ENCODE results near the gene PGC. TPM values are rescaled to one million over a fixed set of nuclear protein-coding genes. Genes with fewer than 3 reads are reported as not detected.

The PGC gene
- total and polyA plus RNA-seq, 2 of the 8 experiments (the other 6 are each of a cell fraction or from before 2014, with no cell fraction given), result 0.09 TPM; not detected in 1

DNA sequence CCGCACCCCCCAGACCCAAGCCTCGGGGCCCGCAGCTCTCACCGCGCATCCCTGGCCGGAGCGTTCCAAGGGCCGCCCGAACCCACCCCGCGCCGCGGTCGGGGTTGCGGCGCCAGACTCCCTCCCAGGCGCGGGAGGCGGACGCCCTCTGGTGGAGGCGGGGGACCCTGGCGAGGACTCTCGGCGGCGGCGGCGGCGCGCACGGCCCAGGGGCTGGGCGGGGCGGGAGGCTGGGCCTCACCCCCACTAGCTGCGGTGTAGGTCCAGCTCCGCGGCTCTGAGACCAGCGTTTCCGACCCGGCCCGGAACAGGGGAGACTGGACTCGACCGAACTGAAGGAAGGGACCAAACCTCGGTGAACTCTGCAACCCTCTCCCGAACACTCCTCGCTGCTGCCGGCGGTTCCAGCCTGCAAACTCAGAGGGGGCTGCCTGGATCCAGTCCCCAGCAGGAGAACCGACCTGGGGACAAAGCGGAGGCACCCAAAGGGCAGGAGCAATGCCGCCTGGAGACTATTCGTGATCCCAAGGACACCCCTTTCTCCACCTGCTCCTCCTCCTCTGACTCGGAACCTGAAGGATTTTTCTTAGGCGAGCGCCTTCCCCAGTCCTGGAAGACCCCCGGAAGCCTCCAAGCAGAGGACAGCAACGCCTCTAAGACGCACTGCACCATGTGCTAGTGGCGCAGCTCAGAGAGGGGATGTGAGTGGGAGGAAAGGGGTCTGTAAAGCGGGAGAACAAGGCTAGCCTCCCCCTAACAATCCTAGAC is 39.4 kb upstream of the PGC start (continued):
- TF ChIP-seq, protein P1, sequence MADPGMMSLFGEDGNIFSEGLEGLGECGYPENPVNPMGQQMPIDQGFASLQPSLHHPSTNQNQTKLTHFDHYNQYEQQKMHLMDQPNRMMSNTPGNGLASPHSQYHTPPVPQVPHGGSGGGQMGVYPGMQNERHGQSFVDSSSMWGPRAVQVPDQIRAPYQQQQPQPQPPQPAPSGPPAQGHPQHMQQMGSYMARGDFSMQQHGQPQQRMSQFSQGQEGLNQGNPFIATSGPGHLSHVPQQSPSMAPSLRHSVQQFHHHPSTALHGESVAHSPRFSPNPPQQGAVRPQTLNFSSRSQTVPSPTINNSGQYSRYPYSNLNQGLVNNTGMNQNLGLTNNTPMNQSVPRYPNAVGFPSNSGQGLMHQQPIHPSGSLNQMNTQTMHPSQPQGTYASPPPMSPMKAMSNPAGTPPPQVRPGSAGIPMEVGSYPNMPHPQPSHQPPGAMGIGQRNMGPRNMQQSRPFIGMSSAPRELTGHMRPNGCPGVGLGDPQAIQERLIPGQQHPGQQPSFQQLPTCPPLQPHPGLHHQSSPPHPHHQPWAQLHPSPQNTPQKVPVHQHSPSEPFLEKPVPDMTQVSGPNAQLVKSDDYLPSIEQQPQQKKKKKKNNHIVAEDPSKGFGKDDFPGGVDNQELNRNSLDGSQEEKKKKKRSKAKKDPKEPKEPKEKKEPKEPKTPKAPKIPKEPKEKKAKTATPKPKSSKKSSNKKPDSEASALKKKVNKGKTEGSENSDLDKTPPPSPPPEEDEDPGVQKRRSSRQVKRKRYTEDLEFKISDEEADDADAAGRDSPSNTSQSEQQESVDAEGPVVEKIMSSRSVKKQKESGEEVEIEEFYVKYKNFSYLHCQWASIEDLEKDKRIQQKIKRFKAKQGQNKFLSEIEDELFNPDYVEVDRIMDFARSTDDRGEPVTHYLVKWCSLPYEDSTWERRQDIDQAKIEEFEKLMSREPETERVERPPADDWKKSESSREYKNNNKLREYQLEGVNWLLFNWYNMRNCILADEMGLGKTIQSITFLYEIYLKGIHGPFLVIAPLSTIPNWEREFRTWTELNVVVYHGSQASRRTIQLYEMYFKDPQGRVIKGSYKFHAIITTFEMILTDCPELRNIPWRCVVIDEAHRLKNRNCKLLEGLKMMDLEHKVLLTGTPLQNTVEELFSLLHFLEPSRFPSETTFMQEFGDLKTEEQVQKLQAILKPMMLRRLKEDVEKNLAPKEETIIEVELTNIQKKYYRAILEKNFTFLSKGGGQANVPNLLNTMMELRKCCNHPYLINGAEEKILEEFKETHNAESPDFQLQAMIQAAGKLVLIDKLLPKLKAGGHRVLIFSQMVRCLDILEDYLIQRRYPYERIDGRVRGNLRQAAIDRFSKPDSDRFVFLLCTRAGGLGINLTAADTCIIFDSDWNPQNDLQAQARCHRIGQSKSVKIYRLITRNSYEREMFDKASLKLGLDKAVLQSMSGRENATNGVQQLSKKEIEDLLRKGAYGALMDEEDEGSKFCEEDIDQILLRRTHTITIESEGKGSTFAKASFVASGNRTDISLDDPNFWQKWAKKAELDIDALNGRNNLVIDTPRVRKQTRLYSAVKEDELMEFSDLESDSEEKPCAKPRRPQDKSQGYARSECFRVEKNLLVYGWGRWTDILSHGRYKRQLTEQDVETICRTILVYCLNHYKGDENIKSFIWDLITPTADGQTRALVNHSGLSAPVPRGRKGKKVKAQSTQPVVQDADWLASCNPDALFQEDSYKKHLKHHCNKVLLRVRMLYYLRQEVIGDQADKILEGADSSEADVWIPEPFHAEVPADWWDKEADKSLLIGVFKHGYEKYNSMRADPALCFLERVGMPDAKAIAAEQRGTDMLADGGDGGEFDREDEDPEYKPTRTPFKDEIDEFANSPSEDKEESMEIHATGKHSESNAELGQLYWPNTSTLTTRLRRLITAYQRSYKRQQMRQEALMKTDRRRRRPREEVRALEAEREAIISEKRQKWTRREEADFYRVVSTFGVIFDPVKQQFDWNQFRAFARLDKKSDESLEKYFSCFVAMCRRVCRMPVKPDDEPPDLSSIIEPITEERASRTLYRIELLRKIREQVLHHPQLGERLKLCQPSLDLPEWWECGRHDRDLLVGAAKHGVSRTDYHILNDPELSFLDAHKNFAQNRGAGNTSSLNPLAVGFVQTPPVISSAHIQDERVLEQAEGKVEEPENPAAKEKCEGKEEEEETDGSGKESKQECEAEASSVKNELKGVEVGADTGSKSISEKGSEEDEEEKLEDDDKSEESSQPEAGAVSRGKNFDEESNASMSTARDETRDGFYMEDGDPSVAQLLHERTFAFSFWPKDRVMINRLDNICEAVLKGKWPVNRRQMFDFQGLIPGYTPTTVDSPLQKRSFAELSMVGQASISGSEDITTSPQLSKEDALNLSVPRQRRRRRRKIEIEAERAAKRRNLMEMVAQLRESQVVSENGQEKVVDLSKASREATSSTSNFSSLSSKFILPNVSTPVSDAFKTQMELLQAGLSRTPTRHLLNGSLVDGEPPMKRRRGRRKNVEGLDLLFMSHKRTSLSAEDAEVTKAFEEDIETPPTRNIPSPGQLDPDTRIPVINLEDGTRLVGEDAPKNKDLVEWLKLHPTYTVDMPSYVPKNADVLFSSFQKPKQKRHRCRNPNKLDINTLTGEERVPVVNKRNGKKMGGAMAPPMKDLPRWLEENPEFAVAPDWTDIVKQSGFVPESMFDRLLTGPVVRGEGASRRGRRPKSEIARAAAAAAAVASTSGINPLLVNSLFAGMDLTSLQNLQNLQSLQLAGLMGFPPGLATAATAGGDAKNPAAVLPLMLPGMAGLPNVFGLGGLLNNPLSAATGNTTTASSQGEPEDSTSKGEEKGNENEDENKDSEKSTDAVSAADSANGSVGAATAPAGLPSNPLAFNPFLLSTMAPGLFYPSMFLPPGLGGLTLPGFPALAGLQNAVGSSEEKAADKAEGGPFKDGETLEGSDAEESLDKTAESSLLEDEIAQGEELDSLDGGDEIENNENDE (IDR thresholded peaks at IDR 0.05; ENCODE audit: insufficient replicate concordance, low read length), result no peak
- TF ChIP-seq, protein P2, sequence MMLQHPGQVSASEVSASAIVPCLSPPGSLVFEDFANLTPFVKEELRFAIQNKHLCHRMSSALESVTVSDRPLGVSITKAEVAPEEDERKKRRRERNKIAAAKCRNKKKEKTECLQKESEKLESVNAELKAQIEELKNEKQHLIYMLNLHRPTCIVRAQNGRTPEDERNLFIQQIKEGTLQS (IDR thresholded peaks at IDR 0.05; ENCODE audit: insufficient read depth, low read depth, low read length), result no peak
- TF ChIP-seq TEAD4 (IDR thresholded peaks at IDR 0.05; ENCODE audit: low read depth, low read length) (no peak), JUND (IDR thresholded peaks at IDR 0.05; ENCODE audit: low read length) (no peak), EGR1 (IDR thresholded peaks at IDR 0.05; ENCODE audit: borderline replicate concordance, low read depth, low read length) (no peak), POU5F1 (IDR thresholded peaks at IDR 0.05; ENCODE audit: low read depth, low read length) (no peak), SUZ12 (IDR thresholded peaks at IDR 0.05; ENCODE audit: low read length) (no peak), TAF7 (optimal IDR thresholded peaks at IDR 0.05; ENCODE audit: borderline replicate concordance, low read depth, low read length) (peak; percentile 73), FOSL1 (IDR thresholded peaks at IDR 0.05; ENCODE audit: insufficient read depth, low read depth, low read length) (no peak), NRF1 (IDR thresholded peaks at IDR 0.05; ENCODE audit: low read depth, low read length) (no peak)

Data from H1 (cell line).